ENCODE results near the gene ZRANB1.
"Not testable (repeated sequence)": the region's sequence is repeated elsewhere in the genome, so short reads cannot be mapped to it uniquely, and the experiment has no call there.

Gene ZRANB1

DNA sequence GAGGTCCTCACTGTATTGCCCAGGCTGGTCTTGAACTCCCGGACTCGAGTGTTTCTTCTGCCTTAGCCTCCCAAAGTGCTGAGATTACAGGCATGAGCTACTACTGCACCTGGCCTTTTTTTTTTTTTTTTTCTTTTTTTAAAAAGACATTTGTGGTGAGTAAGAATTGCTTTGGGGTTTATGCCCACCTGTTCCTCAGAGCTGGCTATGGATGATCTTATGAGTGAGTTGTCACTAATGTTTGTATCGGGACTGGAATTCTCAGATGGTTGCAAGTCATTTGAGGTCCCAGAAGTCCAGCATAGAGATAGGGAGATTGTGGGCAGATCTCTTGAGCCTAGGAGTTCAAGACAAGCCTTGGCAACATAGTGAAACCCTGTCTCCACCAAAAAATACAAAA, 35.2 kb downstream of the ZRANB1 start:
- peaks cover 43% of the 10 kb centered on the region for H3K36me3 ChIP-seq (ENCODE audit: insufficient read depth, insufficient read length, low read length)
- DNase-seq (ENCODE audit: low read depth, low spot score) = no peak
- no peaks in the 10 kb centered on the region for H3K4me1 ChIP-seq (ENCODE audit: insufficient read depth, insufficient read length)
- no peaks in the 10 kb centered on the region for H3K27me3 ChIP-seq (ENCODE audit: insufficient read depth, insufficient read length)
- no peak overlapping the region for H3K4me3 ChIP-seq (ENCODE audit: insufficient read length, low read depth)
- no peak for TF ChIP-seq ZNF274 (IDR thresholded peaks at IDR 0.05; ENCODE audit: low read depth, low read length)
- TF ChIP-seq SUZ12 (IDR thresholded peaks at IDR 0.05; ENCODE audit: extremely low read depth, insufficient read depth, insufficient read length) = no peak
- TF ChIP-seq YY1 (IDR thresholded peaks at IDR 0.05; ENCODE audit: insufficient read depth, insufficient read length) = no peak
- H3K9me3 ChIP-seq (ENCODE audit: insufficient read depth, low read length) = no peaks in the 10 kb centered on the region
- H3K9ac ChIP-seq (ENCODE audit: insufficient read length, low read depth) = no peak overlapping the region

DNA sequence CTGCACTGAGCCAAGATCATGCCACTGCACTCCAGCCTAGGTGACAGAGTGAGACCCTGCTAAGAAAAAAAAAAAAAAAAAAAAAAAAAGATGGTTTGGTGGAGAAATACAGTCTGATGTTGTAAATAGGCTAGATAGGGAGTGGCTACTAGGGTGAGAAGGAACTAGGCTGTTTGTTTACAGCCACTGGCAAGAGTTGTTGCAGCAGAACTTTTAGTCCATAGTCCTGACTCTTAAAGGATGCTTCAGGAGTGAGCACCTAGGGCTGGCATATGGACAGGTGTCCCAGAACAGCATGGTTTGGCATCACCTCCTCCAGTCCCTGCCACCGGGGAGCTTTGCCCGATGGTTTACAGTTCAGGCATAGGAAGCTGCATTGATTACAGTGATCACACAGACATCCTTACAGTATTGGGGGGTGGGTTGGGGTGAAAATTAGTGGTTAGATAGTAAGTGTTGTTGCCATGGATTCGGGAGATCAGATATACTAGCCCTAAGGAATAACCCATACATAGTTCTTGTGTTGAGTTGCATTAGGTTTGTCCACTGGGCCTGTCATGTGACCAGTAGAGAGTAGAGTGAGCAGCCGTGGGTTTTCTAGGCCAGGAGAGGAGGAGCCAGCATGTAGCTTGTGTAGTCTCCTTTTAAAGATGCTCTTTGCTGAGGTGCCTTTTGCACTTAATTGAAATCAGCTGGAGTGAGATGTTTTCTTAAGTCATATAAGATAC, 35.9 kb downstream of the ZRANB1 start:
- no peak for TF ChIP-seq YY1 (IDR thresholded peaks at IDR 0.05; ENCODE audit: insufficient read depth, insufficient read length)
- TF ChIP-seq SUZ12 (IDR thresholded peaks at IDR 0.05; ENCODE audit: extremely low read depth, insufficient read depth, insufficient read length) = no peak
- no peak for TF ChIP-seq ZNF274 (IDR thresholded peaks at IDR 0.05; ENCODE audit: low read depth, low read length)
- Histone ChIP-seq H3K4me1 (ENCODE audit: insufficient read depth, insufficient read length) (no peaks in the 10 kb centered on the region), H3K36me3 (ENCODE audit: insufficient read depth, insufficient read length, low read length) (peaks cover 43% of the 10 kb centered on the region), H3K9me3 (ENCODE audit: insufficient read depth, low read length) (no peaks in the 10 kb centered on the region), H3K4me3 (ENCODE audit: insufficient read length, low read depth) (no peak overlapping the region), H3K9ac (ENCODE audit: insufficient read length, low read depth) (no peak overlapping the region), H3K27me3 (ENCODE audit: insufficient read depth, insufficient read length) (no peaks in the 10 kb centered on the region)
- DNase-seq (ENCODE audit: low read depth, low spot score) = no peak

DNA sequence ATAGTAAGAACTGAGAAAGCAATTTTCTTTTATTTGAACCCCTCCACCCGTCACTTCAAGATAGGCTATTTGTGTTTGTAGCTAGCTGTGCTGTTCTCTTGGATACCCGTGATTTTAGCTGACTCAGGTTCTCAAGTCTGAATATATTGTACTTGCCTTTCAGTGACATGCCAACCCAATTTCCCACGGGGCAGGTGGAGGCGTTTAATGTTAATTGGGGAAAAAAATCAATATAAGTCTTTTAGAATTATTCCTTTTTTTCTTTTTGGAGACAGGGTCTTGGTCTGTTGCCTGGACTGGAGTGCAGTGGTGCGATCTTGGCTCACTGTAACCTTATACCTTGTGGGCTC, 36.4 kb downstream of the ZRANB1 start:
- no peak for DNase-seq (ENCODE audit: low read depth, low spot score)
- Histone ChIP-seq H3K4me1 (ENCODE audit: insufficient read depth, insufficient read length) (no peaks in the 10 kb centered on the region), H3K27me3 (ENCODE audit: insufficient read depth, insufficient read length) (no peaks in the 10 kb centered on the region), H3K9ac (ENCODE audit: insufficient read length, low read depth) (no peak overlapping the region), H3K36me3 (ENCODE audit: insufficient read depth, insufficient read length, low read length) (peaks cover 42% of the 10 kb centered on the region), H3K9me3 (ENCODE audit: insufficient read depth, low read length) (no peaks in the 10 kb centered on the region), H3K4me3 (ENCODE audit: insufficient read length, low read depth) (no peak overlapping the region)
- no peak for TF ChIP-seq SUZ12 (IDR thresholded peaks at IDR 0.05; ENCODE audit: extremely low read depth, insufficient read depth, insufficient read length)
- no peak for TF ChIP-seq ZNF274 (IDR thresholded peaks at IDR 0.05; ENCODE audit: low read depth, low read length)
- no peak for TF ChIP-seq YY1 (IDR thresholded peaks at IDR 0.05; ENCODE audit: insufficient read depth, insufficient read length)

DNA sequence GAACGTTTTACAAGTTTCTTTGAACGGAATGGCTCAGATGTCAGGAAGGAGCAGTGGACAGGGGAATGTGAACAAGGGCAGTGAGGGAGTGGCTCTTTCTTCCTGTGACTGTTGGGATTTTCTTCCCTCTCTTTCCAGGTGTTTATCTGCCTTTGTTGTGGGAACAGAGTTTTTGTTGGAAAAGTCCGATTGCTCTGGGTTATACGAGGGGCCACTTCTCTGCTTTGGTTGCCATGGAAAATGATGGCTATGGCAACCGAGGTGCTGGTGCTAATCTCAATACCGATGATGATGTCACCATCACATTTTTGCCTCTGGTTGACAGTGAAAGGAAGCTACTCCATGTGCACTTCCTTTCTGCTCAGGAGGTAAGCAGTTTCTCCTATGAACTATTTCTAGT, 41.4 kb downstream of the ZRANB1 start:
- no peak for TF ChIP-seq YY1 (IDR thresholded peaks at IDR 0.05; ENCODE audit: insufficient read depth, insufficient read length)
- TF ChIP-seq ZNF274 (IDR thresholded peaks at IDR 0.05; ENCODE audit: low read depth, low read length) = no peak
- TF ChIP-seq SUZ12 (IDR thresholded peaks at IDR 0.05; ENCODE audit: extremely low read depth, insufficient read depth, insufficient read length) = no peak

DNA sequence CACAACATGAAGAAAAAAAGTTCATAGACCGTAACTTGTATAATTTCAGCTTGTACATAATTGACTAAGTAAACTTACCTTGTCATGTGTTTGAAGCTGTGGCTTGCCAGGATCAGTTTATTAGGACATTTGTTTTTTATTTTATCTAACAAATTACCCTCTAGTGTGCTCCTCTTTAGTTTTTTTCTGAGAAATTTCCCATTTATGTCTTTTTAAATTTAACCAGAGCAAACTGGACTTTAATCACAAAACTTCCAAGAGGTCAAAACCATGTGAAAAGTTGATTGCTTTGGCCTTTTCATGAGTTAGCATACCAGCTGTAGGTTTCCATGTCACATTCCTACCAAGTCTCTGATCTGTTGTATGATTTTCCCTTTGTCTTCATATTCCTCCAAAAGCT, 42.5 kb downstream of the ZRANB1 start:
- Histone ChIP-seq H3K4me3 (ENCODE audit: insufficient read length, low read depth) (no peak overlapping the region), H3K27me3 (ENCODE audit: insufficient read depth, insufficient read length) (no peaks in the 10 kb centered on the region), H3K9ac (ENCODE audit: insufficient read length, low read depth) (no peak overlapping the region), H3K9me3 (ENCODE audit: insufficient read depth, low read length) (no peaks in the 10 kb centered on the region), H3K36me3 (ENCODE audit: insufficient read depth, insufficient read length, low read length) (peaks cover 60% of the 10 kb centered on the region), H3K4me1 (ENCODE audit: insufficient read depth, insufficient read length) (no peaks in the 10 kb centered on the region)
- no peak for DNase-seq (ENCODE audit: low read depth, low spot score)
- TF ChIP-seq YY1 (IDR thresholded peaks at IDR 0.05; ENCODE audit: insufficient read depth, insufficient read length) = no peak

More for the DNA sequence above, 41.4 kb downstream of the ZRANB1 start:
- no peak overlapping the region for H3K4me3 ChIP-seq (ENCODE audit: insufficient read length, low read depth)
- no peaks in the 10 kb centered on the region for H3K27me3 ChIP-seq (ENCODE audit: insufficient read depth, insufficient read length)
- H3K9me3 ChIP-seq (ENCODE audit: insufficient read depth, low read length) = no peaks in the 10 kb centered on the region
- H3K4me1 ChIP-seq (ENCODE audit: insufficient read depth, insufficient read length) = no peaks in the 10 kb centered on the region
- no peak for DNase-seq (ENCODE audit: low read depth, low spot score)
- H3K36me3 ChIP-seq (ENCODE audit: insufficient read depth, insufficient read length, low read length) = peaks cover 61% of the 10 kb centered on the region
- no peak overlapping the region for H3K9ac ChIP-seq (ENCODE audit: insufficient read length, low read depth)

DNA sequence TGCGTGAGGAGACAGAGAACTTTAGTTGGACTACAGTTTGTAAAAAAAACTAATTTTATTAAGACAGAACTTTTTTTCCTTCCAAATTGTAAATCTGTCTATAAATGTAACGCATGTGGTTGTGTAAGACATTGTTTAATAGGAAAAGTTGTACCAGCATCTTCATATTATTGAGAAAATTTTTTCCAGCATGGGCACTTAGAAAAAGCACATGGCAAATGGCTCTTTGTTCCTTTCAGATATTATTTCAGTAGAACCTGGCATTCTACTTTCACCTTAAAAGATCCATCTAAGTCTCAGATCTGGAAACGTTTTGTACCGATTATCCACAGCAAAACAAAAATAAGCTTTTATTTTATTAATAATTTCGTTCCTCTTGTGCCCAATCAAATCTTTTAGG, 43.2 kb downstream of the ZRANB1 start:
- H3K36me3 ChIP-seq (ENCODE audit: insufficient read depth, insufficient read length, low read length) = peaks cover 61% of the 10 kb centered on the region
- no peak overlapping the region for H3K4me3 ChIP-seq (ENCODE audit: insufficient read length, low read depth)
- TF ChIP-seq ZNF274 (IDR thresholded peaks at IDR 0.05; ENCODE audit: low read depth, low read length) = no peak
- TF ChIP-seq YY1 (IDR thresholded peaks at IDR 0.05; ENCODE audit: insufficient read depth, insufficient read length) = no peak
- TF ChIP-seq SUZ12 (IDR thresholded peaks at IDR 0.05; ENCODE audit: extremely low read depth, insufficient read depth, insufficient read length) = no peak
- DNase-seq (ENCODE audit: low read depth, low spot score) = no peak
- no peaks in the 10 kb centered on the region for H3K9me3 ChIP-seq (ENCODE audit: insufficient read depth, low read length)
- no peaks in the 10 kb centered on the region for H3K4me1 ChIP-seq (ENCODE audit: insufficient read depth, insufficient read length)
- no peak overlapping the region for H3K9ac ChIP-seq (ENCODE audit: insufficient read length, low read depth)
- no peaks in the 10 kb centered on the region for H3K27me3 ChIP-seq (ENCODE audit: insufficient read depth, insufficient read length)

DNA sequence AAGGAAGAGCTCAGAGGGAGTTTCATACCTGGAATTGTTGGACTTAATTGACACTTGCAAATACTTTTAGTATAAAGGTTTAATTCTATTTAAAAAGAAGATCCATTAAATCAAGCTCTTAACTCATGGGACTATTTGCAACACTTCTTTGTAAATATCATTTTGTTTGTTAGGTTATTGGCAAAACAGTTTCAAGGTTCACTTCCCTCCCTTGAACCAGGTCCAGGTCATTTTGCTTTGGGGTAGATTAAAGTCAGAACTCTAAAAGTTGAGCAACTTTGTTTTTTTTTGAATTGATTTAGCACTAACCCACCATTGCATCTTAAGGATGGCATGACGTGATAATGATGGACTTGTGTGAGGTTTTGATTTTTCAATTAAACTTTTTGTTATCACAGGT, 45.9 kb downstream of the ZRANB1 start:
- Histone ChIP-seq H3K4me3 (ENCODE audit: insufficient read length, low read depth) (no peak overlapping the region), H3K4me1 (ENCODE audit: insufficient read depth, insufficient read length) (no peaks in the 10 kb centered on the region), H3K27me3 (ENCODE audit: insufficient read depth, insufficient read length) (no peaks in the 10 kb centered on the region), H3K9me3 (ENCODE audit: insufficient read depth, low read length) (no peaks in the 10 kb centered on the region), H3K36me3 (ENCODE audit: insufficient read depth, insufficient read length, low read length) (peaks cover 71% of the 10 kb centered on the region), H3K9ac (ENCODE audit: insufficient read length, low read depth) (no peak overlapping the region)
- DNase-seq (ENCODE audit: low read depth, low spot score) = no peak
- TF ChIP-seq ZNF274 (IDR thresholded peaks at IDR 0.05; ENCODE audit: low read depth, low read length) (no peak), SUZ12 (IDR thresholded peaks at IDR 0.05; ENCODE audit: extremely low read depth, insufficient read depth, insufficient read length) (no peak), YY1 (IDR thresholded peaks at IDR 0.05; ENCODE audit: insufficient read depth, insufficient read length) (no peak)

DNA sequence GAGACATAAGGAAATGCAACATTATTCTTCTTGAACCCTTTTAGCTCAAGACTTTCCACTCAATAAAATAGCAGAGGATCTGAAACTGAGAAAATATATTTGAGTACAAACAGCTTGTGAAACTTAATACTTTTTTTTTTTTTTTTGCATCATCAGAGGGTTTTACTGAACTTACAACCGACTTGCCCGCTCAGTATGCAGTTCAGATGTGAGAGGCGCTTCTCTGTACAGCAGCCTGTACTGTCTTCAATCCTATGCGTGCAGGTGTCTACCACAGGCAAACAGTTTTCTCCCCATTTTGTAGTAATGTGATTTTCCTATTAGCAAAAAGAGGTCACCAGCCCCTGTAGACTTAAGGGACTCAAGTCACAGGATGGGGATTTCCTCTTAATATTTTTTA, 46.8 kb downstream of the ZRANB1 start:
- not testable (repeated sequence) for H3K9ac ChIP-seq (ENCODE audit: insufficient read length, low read depth); DNase-seq (ENCODE audit: low read depth, low spot score); H3K9me3 ChIP-seq (ENCODE audit: insufficient read depth, low read length); H3K4me3 ChIP-seq (ENCODE audit: insufficient read length, low read depth); H3K27me3 ChIP-seq (ENCODE audit: insufficient read depth, insufficient read length); H3K4me1 ChIP-seq (ENCODE audit: insufficient read depth, insufficient read length)
- H3K36me3 ChIP-seq (ENCODE audit: insufficient read depth, insufficient read length, low read length) = peaks cover 74% of the 10 kb centered on the region

Data from NT2/D1 (cell line).